H7 (cell line): ENCODE measurements around the gene UTY. TPM values are rescaled to one million over a fixed set of nuclear protein-coding genes. Genes with fewer than 3 reads are reported as not detected.

Experiments used
- DNase-seq: peaks from one replicate; pipeline ENCODE4 v3.0.0; 2012
- H3K27me3 ChIP-seq: 2 replicates; pipeline ENCODE4 v1.6.0; 2011; ENCODE audit warnings: mild to moderate bottlenecking, low read length; ENCODE audit not compliant: control insufficient read depth, insufficient read depth
- H3K36me3 ChIP-seq: replicated peaks from 2 replicates; pipeline ENCODE4 v1.5.1; 2011; ENCODE audit warnings: low read length; ENCODE audit not compliant: control insufficient read depth, insufficient read depth
- H3K4me3 ChIP-seq: 2 replicates; pipeline ENCODE4 v1.5.1; 2011; ENCODE audit warnings: low read depth, mild to moderate bottlenecking, control low read depth, low read length, moderate library complexity; ENCODE audit not compliant: insufficient read depth
- total RNA-seq: library from RNA; depleted of rRNA; stranded (reverse); fragments of >200 nt; shearing (Covaris generic); gene quantifications from 2 replicates; pipeline ENCODE4 v1.2.3, GENCODE V29; 2014; rRNA removed

Gene UTY
- not detected in 2 replicates for total RNA-seq

- Histone ChIP-seq H3K27me3 (no peaks in the 10 kb centered on the region), H3K4me3 (no peak within 1 kb of the TSS), H3K36me3 (no peaks in the 10 kb centered on the region)
- DNase-seq, result no peak
Measured at GRCh38 chrY:13479828-13480227, at the start of gene UTY. UTY (minus strand) TSS chrY:13480033; CDS start chrY:13479665, 368 bp downstream.

- DNase-seq, result no peak
- Histone ChIP-seq H3K27me3 (no peaks in the 10 kb centered on the region), H3K36me3 (no peaks in the 10 kb centered on the region), H3K4me3 (no peak overlapping the region)
Measured at GRCh38 chrY:13520474-13520873, 40.6 kb upstream of the UTY start.

GRCh38 chrY:13501215-13501614 is 21.4 kb upstream of the UTY start:
- H3K36me3 ChIP-seq, result no peaks in the 10 kb centered on the region
- no peak for DNase-seq
- no peak overlapping the region for H3K4me3 ChIP-seq
- no peaks in the 10 kb centered on the region for H3K27me3 ChIP-seq

GRCh38 chrY:13493737-13494136 is 13.9 kb upstream of the UTY start:
- H3K27me3 ChIP-seq, result no peaks in the 10 kb centered on the region
- no peak overlapping the region for H3K4me3 ChIP-seq

GRCh38 chrY:13492408-13492807 is 12.6 kb upstream of the UTY start:
- no peaks in the 10 kb centered on the region for H3K36me3 ChIP-seq
- no peak overlapping the region for H3K4me3 ChIP-seq
- no peaks in the 10 kb centered on the region for H3K27me3 ChIP-seq
- DNase-seq, result no peak

More at GRCh38 chrY:13493737-13494136, 13.9 kb upstream of the UTY start:
- no peak for DNase-seq
- no peaks in the 10 kb centered on the region for H3K36me3 ChIP-seq

GRCh38 chrY:13488738-13489137 is 8.9 kb upstream of the UTY start:
- DNase-seq, result no peak
- H3K27me3 ChIP-seq, result no peaks in the 10 kb centered on the region
- no peak overlapping the region for H3K4me3 ChIP-seq
- H3K36me3 ChIP-seq, result no peaks in the 10 kb centered on the region

- DNase-seq, result no peak
- Histone ChIP-seq H3K36me3 (no peaks in the 10 kb centered on the region), H3K27me3 (no peaks in the 10 kb centered on the region), H3K4me3 (no peak overlapping the region)
Measured at GRCh38 chrY:13479121-13479711, 617 bp downstream of the UTY start.

GRCh38 chrY:13478126-13478785 is 1.6 kb downstream of the UTY start:
- no peak for DNase-seq
- H3K27me3 ChIP-seq, result no peaks in the 10 kb centered on the region
- no peaks in the 10 kb centered on the region for H3K36me3 ChIP-seq
- H3K4me3 ChIP-seq, result no peak overlapping the region

GRCh38 chrY:13474997-13475396 is 4.8 kb downstream of the UTY start:
- Histone ChIP-seq H3K36me3 (no peaks in the 10 kb centered on the region), H3K27me3 (no peaks in the 10 kb centered on the region), H3K4me3 (no peak overlapping the region)
- no peak for DNase-seq

GRCh38 chrY:13451572-13451971 is 28.3 kb downstream of the UTY start:
- no peak overlapping the region for H3K4me3 ChIP-seq
- H3K27me3 ChIP-seq, result no peaks in the 10 kb centered on the region
- DNase-seq, result no peak
- no peaks in the 10 kb centered on the region for H3K36me3 ChIP-seq

- Histone ChIP-seq H3K36me3 (no peaks in the 10 kb centered on the region), H3K4me3 (no peak overlapping the region), H3K27me3 (no peaks in the 10 kb centered on the region)
- no peak for DNase-seq
Measured at GRCh38 chrY:13450596-13451130, 29.2 kb downstream of the UTY start.

GRCh38 chrY:13445566-13445965 is 34.3 kb downstream of the UTY start:
- no peak for DNase-seq
- Histone ChIP-seq H3K4me3 (no peak overlapping the region), H3K27me3 (no peaks in the 10 kb centered on the region), H3K36me3 (no peaks in the 10 kb centered on the region)

- DNase-seq, result no peak
- Histone ChIP-seq H3K27me3 (no peaks in the 10 kb centered on the region), H3K36me3 (no peaks in the 10 kb centered on the region), H3K4me3 (no peak overlapping the region)
Measured at GRCh38 chrY:13443146-13443545, 36.7 kb downstream of the UTY start.

- DNase-seq, result no peak
- no peaks in the 10 kb centered on the region for H3K27me3 ChIP-seq
- no peaks in the 10 kb centered on the region for H3K36me3 ChIP-seq
- no peak overlapping the region for H3K4me3 ChIP-seq
Measured at GRCh38 chrY:13440811-13441210, 39.0 kb downstream of the UTY start.
